COR-L47 (cell line): ENCODE data around the gene FADS6.
"Not testable (repeated sequence)": the region's sequence is repeated elsewhere in the genome, so short reads cannot be mapped to it uniquely, and the experiment has no call there.

Experiments
- DNase-seq: peaks from one replicate; lab custom pipeline; 2025; lab: John Stamatoyannopoulos, UW

The FADS6 gene

GRCh38 chr17:74920642-74921025, 27.2 kb upstream of the FADS6 start:
- DNase-seq: no peak

DNA sequence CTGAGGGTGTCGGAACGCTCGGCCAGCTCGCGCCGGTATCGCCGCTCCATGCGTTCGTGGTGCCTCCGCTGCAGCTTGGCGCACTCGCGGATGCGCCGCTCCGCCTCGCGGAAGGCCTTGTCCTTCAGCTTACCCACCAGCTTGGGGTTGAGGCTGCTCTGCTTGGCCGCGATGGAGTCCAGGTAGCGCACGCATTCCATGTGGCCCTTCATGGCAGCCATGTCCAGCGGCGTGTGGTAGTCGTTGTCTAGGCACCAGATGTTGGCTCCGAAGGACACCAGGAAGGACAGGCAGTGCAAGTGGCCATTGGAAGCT, 26.8 kb upstream of the FADS6 start:
- DNase-seq: no peak

- DNase-seq: no peak
Measured at GRCh38 chr17:74919440-74920305, 26.2 kb upstream of the FADS6 start.

GRCh38 chr17:74918906-74919305, 25.5 kb upstream of the FADS6 start:
- no peak for DNase-seq

DNA sequence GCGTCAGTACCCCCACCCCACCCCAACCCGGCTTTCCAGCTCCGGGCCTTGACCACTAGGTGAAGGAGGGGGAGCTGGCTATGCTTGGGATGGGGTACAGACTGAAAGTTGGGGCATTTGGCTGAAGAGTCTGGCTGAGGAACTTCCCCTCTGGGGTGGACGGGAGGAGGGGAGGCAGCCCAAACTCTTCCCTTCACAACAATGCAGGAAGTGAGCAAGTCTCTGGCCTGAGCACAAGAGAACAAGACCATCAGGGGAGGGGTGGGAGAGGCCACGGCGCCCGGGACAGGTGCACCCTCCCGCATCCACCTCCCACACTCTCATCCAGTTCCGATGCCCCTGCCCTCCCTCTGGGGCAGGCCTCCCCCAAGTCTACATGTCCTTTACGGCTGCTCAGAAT, 24.0 kb upstream of the FADS6 start:
- DNase-seq: no peak

- DNase-seq: no peak
Measured at GRCh38 chr17:74916851-74917199, 23.4 kb upstream of the FADS6 start.

DNA sequence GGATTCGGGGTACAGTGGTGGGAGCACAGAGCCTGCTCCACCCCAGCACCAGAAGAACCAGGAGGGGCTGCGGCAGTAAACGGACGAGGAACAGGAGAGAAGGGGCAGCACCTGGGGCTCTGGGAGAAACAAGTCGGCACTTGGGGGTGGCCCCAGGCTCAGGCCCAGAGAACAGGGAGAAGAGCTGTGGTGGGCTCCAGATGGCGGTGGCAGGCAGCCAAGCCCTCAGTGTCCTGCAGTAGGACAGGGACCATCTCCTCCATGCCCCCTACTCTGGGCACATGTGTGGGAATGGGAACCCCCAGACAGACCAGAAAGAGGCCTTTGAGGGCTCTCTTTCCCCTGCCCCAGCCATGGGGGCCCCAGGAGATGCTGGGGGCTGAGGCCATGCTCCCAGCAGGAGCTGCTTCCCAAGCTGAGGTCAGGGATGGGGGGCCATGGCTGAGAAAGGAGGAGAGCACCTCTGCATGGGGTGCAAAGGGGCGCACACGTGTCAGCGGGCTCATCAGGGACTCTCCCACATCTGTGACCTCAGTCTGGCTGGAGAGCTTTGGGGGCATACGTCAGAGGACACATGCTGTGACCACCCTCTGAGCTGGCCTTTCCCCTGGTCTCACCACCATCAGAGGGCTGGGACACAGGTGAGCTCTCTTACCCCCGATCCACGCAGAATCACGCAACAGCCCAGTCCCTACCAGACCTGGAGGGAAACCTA, 22.9 kb upstream of the FADS6 start:
- no peak for DNase-seq

DNA sequence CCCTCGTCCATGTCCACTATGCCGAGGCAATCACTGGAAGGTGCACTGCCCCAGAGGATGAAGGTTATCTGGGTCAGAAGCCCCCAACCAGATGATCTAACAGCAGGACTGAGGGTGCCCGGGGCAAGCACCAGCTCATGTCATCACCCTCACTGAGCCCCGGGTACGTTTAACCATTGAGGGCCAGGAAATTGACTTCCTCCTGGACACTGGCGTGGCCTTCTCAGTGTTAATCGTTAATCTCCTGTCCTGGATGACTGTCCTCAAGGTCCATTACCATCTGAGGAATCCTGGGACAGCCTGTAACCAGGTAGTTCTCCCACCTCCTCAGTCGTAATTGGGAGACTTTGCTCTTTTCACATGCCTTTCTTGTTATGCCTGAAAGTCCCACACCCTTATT, 18.0 kb upstream of the FADS6 start:
- not testable (repeated sequence) for DNase-seq

GRCh38 chr17:74909097-74909496, 15.7 kb upstream of the FADS6 start:
- not testable (repeated sequence) for DNase-seq

DNA sequence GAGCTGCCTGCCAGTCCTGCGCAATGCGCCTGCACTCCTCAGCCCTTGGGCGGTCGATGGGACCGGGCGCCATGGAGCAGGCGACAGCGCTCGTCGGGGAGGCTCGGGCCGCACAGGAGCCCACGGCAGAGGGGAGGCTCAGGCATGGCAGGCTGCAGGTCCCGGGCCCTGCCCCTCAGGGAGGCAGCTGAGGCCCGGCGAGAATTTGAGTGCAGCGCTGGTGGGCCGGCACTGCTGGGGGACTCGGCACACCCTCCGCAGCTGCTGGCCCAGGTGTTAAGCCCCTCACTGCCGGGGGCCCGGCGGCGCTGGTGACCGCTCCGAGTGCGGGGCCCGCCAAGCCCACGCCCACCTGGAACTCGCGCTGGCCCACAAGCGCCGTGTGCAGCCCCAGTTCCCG, 13.6 kb upstream of the FADS6 start:
- DNase-seq: no peak

- DNase-seq: not testable (repeated sequence)
Measured at GRCh38 chr17:74906214-74906793, 12.9 kb upstream of the FADS6 start.

DNA sequence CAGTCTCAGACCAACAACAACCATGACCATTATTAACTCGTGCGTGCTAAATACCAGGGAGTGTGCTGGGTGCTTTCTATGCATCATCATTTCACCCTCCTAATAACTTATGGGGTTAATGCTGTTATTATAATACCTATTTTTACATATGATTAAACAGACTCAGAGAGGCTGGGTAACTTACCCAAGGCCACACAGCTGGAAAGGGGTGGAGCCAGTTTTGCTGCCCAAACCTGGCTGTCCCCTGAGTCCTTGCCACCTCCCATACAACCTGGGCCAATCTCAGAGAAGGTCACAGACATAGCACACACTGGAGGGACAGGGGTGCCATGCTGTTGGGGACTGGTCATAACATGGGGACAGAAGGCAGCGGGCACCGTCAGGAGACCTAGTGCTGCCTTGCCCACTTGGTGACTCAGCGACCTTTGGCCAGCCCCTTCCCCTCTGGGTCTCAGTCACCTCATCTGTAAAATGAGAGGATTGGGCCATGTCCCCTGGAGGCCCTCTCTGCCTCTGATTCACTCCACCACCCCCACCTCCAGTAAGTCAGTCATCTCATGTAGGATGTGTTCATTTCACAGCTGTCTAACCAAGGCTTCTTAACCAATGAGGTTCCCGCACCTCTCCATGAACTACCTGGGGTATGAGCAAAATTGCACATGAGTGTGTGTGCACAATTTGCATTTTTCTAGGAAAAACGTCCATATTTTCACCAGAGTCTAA, 11.4 kb upstream of the FADS6 start:
- no peak for DNase-seq

DNA sequence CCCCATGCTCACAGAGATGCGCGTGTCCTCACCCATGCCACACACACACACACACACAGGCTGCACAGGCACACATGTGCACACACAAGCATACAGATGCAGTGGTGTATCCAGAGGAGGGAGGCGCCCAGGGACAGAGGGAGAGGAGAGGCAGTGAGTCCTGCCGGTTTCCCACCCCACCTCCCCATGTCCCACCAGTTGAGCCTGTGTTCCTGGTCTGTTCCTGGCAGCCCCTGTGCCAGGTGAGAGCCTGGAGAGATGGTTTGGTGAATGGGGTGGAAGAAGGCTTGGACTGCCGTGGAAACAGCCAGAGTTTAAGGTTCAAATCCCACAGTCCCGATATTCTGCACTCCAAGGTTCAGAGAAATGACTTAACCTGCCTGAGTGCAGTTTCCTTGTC, 10.2 kb upstream of the FADS6 start:
- no peak for DNase-seq

GRCh38 chr17:74903034-74903433, 9.6 kb upstream of the FADS6 start:
- DNase-seq: no peak

- DNase-seq: no peak
Measured at GRCh38 chr17:74901353-74902135, 8.1 kb upstream of the FADS6 start.

DNA sequence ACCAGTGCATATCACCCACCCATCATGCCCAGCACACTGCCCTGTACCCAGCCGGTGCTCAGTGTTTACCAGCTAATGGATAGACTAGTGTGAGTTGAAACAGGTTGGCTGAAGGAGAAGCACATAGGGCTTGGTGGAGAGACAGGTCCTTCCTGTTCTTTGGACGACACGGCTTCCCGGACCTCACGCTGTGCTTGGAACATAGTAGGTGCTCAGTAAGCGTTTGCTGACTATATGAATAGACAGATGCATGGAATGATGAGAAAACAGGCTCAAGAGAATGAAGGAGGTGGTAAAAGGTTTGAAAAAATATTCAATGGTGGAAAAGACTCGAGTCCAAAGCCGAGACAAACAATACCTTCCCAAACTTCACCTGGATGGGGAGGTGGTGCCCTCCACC, 6.8 kb upstream of the FADS6 start:
- DNase-seq: no peak

- DNase-seq: no peak
Measured at GRCh38 chr17:74898376-74898946, 5.0 kb upstream of the FADS6 start.

DNA sequence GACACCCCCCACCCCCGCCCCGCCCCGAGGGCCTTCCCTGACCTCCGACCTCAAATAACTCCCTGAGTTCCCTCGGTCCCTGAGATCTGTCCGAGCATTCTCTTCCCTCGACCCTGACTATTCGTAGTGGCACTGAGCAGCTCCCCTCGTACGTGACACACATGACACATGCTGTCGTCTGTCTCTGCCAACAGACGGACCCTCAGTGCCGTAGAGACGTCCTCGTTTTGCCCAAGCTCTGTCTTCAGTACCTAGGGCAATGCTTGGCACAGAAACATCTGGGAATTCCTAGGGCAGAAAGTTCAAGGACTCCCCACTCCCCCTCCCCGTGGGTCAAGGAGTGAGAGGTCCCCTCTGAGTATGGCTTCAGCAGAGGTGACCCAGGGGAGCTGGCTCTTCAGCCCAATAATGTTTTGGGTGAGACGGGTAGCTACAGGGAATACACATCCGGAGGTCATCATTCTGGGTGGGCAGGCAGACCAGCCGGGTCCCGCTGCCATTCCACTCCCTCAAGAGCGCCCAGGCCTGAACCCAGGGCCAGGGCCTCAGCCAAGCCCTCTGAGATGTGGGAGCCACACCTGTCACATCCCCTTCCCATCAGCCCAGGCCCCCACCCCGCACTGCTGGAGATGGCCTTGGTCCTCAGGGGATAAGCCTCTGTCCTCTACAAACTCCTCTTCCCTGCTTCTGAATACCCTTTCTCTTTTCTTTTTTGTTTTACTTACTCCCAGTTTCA, 671 bp upstream of the FADS6 start:
- DNase-seq: no peak

GRCh38 chr17:74892013-74892841, 1.2 kb downstream of the FADS6 start:
- DNase-seq: no peak

- DNase-seq: no peak
Measured at GRCh38 chr17:74890554-74890953, 2.9 kb downstream of the FADS6 start.
